CD4-positive, alpha-beta T cell treated with Interleukin-1 beta for 1 hour (primary cell): ENCODE measurements around the gene RHCG.

Experiments
- DNase-seq, 2 donors: peaks; one replicate each; pipeline ENCODE4 v3.0.0-alpha.2; 2020 to 2022

The RHCG gene

GRCh38 chr15:89502867-89503595 lies 6.6 kb upstream of the RHCG start:
- DNase-seq: no peak

- no peak for DNase-seq
Measured at GRCh38 chr15:89501646-89502045, 5.3 kb upstream of the RHCG start.

GRCh38 chr15:89500397-89501270 lies 4.3 kb upstream of the RHCG start:
- DNase-seq: no peak

- DNase-seq: no peak
Measured at GRCh38 chr15:89499156-89499555, 2.8 kb upstream of the RHCG start.

- DNase-seq: no peak
Measured at GRCh38 chr15:89498574-89498906, 2.2 kb upstream of the RHCG start.

GRCh38 chr15:89497231-89497630 lies 848 bp upstream of the RHCG start:
- DNase-seq: no peak

GRCh38 chr15:89495638-89496145 lies 691 bp downstream of the RHCG start:
- no peak for DNase-seq

GRCh38 chr15:89494941-89495637 lies 1.3 kb downstream of the RHCG start:
- DNase-seq: no peak

GRCh38 chr15:89494031-89494430 lies 2.4 kb downstream of the RHCG start:
- DNase-seq: no peak

GRCh38 chr15:89492934-89493631 lies 3.3 kb downstream of the RHCG start:
- DNase-seq: no peak

- no peak for DNase-seq
Measured at GRCh38 chr15:89492111-89492641, 4.2 kb downstream of the RHCG start.

GRCh38 chr15:89490814-89491315 lies 5.5 kb downstream of the RHCG start:
- DNase-seq: no peak

GRCh38 chr15:89490081-89490813 lies 6.1 kb downstream of the RHCG start:
- no peak for DNase-seq

- no peak for DNase-seq
Measured at GRCh38 chr15:89489376-89489775, 7.0 kb downstream of the RHCG start.

GRCh38 chr15:89487791-89488190 lies 8.6 kb downstream of the RHCG start:
- no peak for DNase-seq

GRCh38 chr15:89486726-89487050 lies 9.7 kb downstream of the RHCG start:
- DNase-seq: peak; percentile 24 to 32

- no peak for DNase-seq
Measured at GRCh38 chr15:89483079-89483478, 13.3 kb downstream of the RHCG start.

- no peak for DNase-seq
Measured at GRCh38 chr15:89482139-89482538, 14.2 kb downstream of the RHCG start.

- DNase-seq: no peak
Measured at GRCh38 chr15:89480505-89480904, 15.9 kb downstream of the RHCG start.

- no peak for DNase-seq
Measured at GRCh38 chr15:89479173-89479572, 17.2 kb downstream of the RHCG start.

GRCh38 chr15:89477411-89478242 lies 18.8 kb downstream of the RHCG start:
- no peak for DNase-seq
